ENCODE measurements around the gene TREML1.

TREML1 gene

GRCh38 chr6:41162687-41163418 lies 8.7 kb upstream of the TREML1 start, which contains the start of gene TREM2:
TSS of gene TREM2 (minus strand) at chr6:41163116. CDS start at chr6:41163082, 34 bp downstream.
- no peak for DNase-seq (ENCODE audit: extremely low spot score)
- CTCF ChIA-PET = no interaction called here
- POLR2A ChIA-PET = no interaction called here
- TF ChIP-seq CTCF (IDR thresholded peaks at IDR 0.05; ENCODE audit: control extremely low read depth, extremely low read depth, low read depth, missing control alignments) = no peak

- no peak for TF ChIP-seq CTCF (IDR thresholded peaks at IDR 0.05; ENCODE audit: control extremely low read depth, extremely low read depth, low read depth, missing control alignments)
- ChIA-PET POLR2A (no interaction called here), CTCF (no interaction called here)
- DNase-seq (ENCODE audit: extremely low spot score) = no peak
Observed at GRCh38 chr6:41161851-41162552, 7.9 kb upstream of the TREML1 start.

GRCh38 chr6:41161380-41161779 lies 7.2 kb upstream of the TREML1 start:
- TF ChIP-seq CTCF (IDR thresholded peaks at IDR 0.05; ENCODE audit: control extremely low read depth, extremely low read depth, low read depth, missing control alignments) = no peak
- CTCF ChIA-PET = interaction anchor here (1.8 kb wide), 1 partner anchor 9 kb away, joined by 5 read pairs; no protein-coding TSS in a partner anchor
- no peak for DNase-seq (ENCODE audit: extremely low spot score)
- POLR2A ChIA-PET = no interaction called here

GRCh38 chr6:41160933-41161332 lies 6.8 kb upstream of the TREML1 start:
- ChIA-PET POLR2A (no interaction called here), CTCF (interaction anchor here (1.8 kb wide), 1 partner anchor 9 kb away, joined by 5 read pairs; no protein-coding TSS in a partner anchor)
- no peak for TF ChIP-seq CTCF (IDR thresholded peaks at IDR 0.05; ENCODE audit: control extremely low read depth, extremely low read depth, low read depth, missing control alignments)
- no peak for DNase-seq (ENCODE audit: extremely low spot score)

- DNase-seq (ENCODE audit: extremely low spot score) = no peak
- POLR2A ChIA-PET = no interaction called here
- no peak for TF ChIP-seq CTCF (IDR thresholded peaks at IDR 0.05; ENCODE audit: control extremely low read depth, extremely low read depth, low read depth, missing control alignments)
- CTCF ChIA-PET = interaction anchor here (1.8 kb wide), 2 partner anchors 11 to 23 kb away, joined by 5 read pairs; no protein-coding TSS in a partner anchor
Observed at GRCh38 chr6:41159415-41160082, 5.4 kb upstream of the TREML1 start.

- TF ChIP-seq CTCF (IDR thresholded peaks at IDR 0.05; ENCODE audit: control extremely low read depth, extremely low read depth, low read depth, missing control alignments) = no peak
- ChIA-PET POLR2A (no interaction called here), CTCF (no interaction called here)
- no peak for DNase-seq (ENCODE audit: extremely low spot score)
Observed at GRCh38 chr6:41157323-41157722, 3.2 kb upstream of the TREML1 start.
